Memory B cell (primary cell): Measurements from ENCODE around the gene RAB42.

ENCODE experiments used
- ATAC-seq: fragments of 150-1000 bp; cut with Tn5 transposase; 2 replicates; pipeline ENCODE4 v1.10.0; 2021; ENCODE audit warnings: low read depth, mild to moderate bottlenecking, moderate library complexity
- DNase-seq, 2 donors: peaks; one replicate each; pipeline ENCODE4 v3.0.0; 2022; ENCODE audit warnings: low spot score in 2 of 2
- H3K27ac Mint-ChIP-seq: one replicate; pipeline ENCODE4 v1.8.0; 2022; ENCODE audit warnings: mild to moderate bottlenecking, moderate library complexity, mixed read lengths
- H3K27me3 Mint-ChIP-seq: one replicate; pipeline ENCODE4 v1.8.0; 2022; ENCODE audit warnings: mixed read lengths
- H3K36me3 Mint-ChIP-seq: one replicate; pipeline ENCODE4 v1.8.0; 2022; ENCODE audit warnings: mild to moderate bottlenecking, mixed read lengths
- H3K4me1 Mint-ChIP-seq: one replicate; pipeline ENCODE4 v1.8.0; 2022; ENCODE audit warnings: mixed read lengths
- H3K4me3 Mint-ChIP-seq: one replicate; pipeline ENCODE4 v1.8.0; 2022; ENCODE audit warnings: mild to moderate bottlenecking, moderate library complexity, mixed read lengths
- H3K9me3 Mint-ChIP-seq: one replicate; pipeline ENCODE4 v1.8.0; 2022; ENCODE audit warnings: mixed read lengths

The RAB42 gene

DNA sequence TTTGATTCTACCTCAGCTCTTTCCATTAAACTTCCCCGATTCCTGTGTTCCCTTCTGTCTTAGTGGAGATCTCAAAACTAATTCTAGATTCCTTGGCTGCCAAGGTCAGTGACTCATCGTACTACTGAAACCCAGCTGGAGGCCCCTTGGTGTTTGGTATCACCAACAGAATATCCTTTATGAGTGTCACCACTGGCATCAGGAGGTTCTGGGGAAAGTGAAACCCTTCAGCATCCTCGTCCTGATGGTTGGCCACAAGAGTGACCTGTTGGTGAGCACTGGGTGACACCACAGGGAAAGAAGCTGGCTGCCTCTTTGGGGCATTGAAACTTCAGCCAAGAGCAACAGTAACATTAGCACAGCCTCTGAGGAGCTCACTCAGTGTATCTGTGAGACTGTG lies 9.6 kb downstream of the RAB42 start:
- no peaks in the 10 kb centered on the region for H3K9me3 Mint-ChIP-seq
- no peak for ATAC-seq
- no peak for DNase-seq
- H3K36me3 Mint-ChIP-seq: peaks cover 9% of the 10 kb centered on the region
- no peaks in the 10 kb centered on the region for H3K4me1 Mint-ChIP-seq
- H3K27ac Mint-ChIP-seq: no peak overlapping the region
- no peaks in the 10 kb centered on the region for H3K27me3 Mint-ChIP-seq
- H3K4me3 Mint-ChIP-seq: no peak overlapping the region

DNA sequence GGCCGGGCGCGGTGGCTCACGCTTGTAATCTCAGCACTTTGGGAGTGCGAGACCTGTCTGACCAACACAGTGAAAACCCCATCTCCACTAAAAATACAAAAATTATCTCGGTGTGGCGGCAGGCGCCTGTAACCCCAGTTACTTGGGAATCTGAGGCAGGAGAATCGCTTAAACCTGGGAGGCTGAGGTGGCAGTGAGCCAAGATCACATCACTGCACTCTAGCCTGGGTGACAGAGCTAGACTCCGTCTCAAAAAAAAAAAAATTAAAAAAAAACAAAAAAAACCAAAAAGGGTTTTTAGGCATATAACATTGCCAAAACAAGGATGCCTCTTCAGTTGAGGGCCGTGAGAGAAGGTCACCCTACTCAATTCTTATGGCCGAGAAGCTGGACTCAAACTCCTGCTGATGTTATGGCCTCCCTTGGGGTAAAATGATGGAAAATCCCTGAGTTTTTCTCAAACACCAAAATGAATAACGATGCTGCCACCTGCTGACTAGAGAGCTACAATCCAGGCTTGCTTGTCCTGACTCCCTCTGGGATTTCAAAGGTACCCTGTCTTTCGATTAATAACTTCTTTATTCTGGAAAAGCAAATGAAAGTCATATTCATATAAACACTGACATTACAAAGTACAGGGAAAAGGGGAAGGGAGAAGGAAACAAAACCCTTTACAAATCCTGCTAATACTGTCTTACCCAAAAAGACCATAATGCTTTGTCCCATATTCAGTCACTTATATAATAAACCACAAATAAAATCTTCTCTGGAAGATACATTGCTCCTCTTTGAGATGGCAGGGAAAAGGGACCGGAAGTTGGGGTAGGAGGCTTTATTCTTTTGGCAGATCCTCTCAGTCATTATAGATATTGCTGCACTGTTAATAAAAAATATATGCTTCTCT lies 10.7 kb downstream of the RAB42 start:
- ATAC-seq (peak; percentile 39), DNase-seq (peak in 1 of 2 donors; percentile 14)
- no peaks in the 10 kb centered on the region for H3K9me3 Mint-ChIP-seq
- H3K27me3 Mint-ChIP-seq: no peaks in the 10 kb centered on the region
- H3K36me3 Mint-ChIP-seq: peaks cover 9% of the 10 kb centered on the region
- no peaks in the 10 kb centered on the region for H3K4me1 Mint-ChIP-seq
- no peak overlapping the region for H3K27ac Mint-ChIP-seq
- no peak overlapping the region for H3K4me3 Mint-ChIP-seq

DNA sequence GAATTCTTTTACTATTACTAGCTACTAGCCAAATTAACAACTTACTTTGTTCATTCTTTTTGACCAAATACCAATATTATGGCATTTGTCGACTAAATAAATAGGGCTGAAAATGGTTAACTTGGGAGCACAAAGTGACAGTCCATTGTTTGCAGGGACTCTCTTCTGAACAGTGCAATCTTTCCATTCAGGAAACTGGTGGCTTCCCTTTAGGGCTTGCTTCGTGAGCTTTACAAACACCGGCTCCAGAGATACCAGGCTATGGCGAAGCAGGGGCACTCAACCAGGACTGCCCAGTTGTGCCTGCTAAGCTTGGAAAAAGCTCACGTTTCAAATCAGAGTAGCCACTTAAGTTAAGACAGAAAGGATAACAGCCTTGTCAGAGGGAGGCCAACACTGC lies 12.3 kb downstream of the RAB42 start:
- H3K9me3 Mint-ChIP-seq: no peaks in the 10 kb centered on the region
- no peaks in the 10 kb centered on the region for H3K27me3 Mint-ChIP-seq
- H3K36me3 Mint-ChIP-seq: peaks cover 7% of the 10 kb centered on the region
- DNase-seq (no peak), ATAC-seq (no peak)
- H3K4me3 Mint-ChIP-seq: no peak overlapping the region
- H3K27ac Mint-ChIP-seq: no peak overlapping the region
- no peaks in the 10 kb centered on the region for H3K4me1 Mint-ChIP-seq

DNA sequence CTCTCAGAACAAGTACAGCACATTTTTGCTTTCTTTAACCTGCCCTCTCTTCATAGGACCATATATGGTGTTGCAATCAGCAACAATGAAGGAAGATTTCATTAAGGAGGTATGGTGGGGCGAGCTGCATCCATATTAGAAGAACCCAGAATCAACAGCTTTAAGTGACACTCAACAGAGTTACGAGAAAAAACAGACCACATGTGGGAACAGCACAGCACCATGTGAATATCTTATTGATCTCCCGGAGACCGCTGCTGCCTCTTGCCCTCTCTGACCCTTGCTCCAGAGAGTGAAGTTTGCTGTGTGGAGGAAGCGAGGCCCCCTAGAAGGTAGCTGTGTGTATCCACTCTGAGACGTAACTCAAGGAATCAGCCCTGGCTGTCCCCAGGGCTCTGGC lies 12.9 kb downstream of the RAB42 start:
- H3K36me3 Mint-ChIP-seq: peaks cover 9% of the 10 kb centered on the region
- DNase-seq (no peak), ATAC-seq (no peak)
- no peaks in the 10 kb centered on the region for H3K4me1 Mint-ChIP-seq
- H3K27me3 Mint-ChIP-seq: no peaks in the 10 kb centered on the region
- H3K27ac Mint-ChIP-seq: no peak overlapping the region
- no peak overlapping the region for H3K4me3 Mint-ChIP-seq
- H3K9me3 Mint-ChIP-seq: no peaks in the 10 kb centered on the region

DNA sequence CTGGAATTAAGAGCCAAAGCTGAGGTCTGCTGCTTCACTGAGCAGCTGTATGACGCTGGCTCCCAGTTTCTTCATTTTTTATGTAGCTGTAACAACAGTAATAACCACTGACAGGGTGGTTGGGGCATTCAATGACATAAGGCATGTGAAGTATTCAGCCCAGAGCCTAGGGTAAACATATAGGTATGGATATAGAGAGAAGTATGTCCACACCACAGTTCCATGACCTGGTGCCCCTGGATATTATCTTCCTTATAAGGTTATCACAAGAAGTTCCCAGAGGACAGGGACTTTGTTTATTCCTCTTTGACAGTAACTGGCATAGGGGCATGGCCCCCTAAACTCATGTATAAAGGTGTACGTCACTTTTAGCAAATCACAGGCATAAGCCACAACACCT lies 14.7 kb downstream of the RAB42 start:
- Mint-ChIP-seq H3K9me3 (no peaks in the 10 kb centered on the region), H3K36me3 (peaks cover 11% of the 10 kb centered on the region), H3K4me3 (no peak overlapping the region), H3K27ac (no peak overlapping the region), H3K27me3 (no peaks in the 10 kb centered on the region), H3K4me1 (no peaks in the 10 kb centered on the region)
- DNase-seq (no peak), ATAC-seq (no peak)

DNA sequence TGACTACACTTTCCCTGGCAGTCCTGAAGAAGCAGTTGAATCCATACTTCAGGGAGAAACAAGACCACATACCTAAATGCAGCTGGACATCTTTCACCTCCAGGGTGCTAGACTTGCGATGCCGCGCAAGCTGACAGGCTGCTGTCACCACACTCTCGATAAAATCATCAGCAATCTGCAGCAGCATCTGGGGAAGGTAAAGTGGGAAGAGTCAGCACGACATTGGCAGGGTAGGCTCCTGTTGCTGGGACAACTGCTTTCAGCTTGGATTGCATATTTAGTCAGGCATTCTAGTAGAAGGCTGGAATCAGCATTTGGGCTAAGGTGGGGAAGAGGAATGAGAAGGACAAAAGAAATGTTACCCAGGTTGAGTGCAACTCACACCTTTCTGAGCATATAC lies 21.1 kb downstream of the RAB42 start:
- Mint-ChIP-seq H3K9me3 (no peaks in the 10 kb centered on the region), H3K27ac (no peak overlapping the region), H3K4me3 (no peak overlapping the region), H3K27me3 (no peaks in the 10 kb centered on the region), H3K36me3 (peaks cover 23% of the 10 kb centered on the region), H3K4me1 (no peaks in the 10 kb centered on the region)
- no peak for DNase-seq
- ATAC-seq: no peak

DNA sequence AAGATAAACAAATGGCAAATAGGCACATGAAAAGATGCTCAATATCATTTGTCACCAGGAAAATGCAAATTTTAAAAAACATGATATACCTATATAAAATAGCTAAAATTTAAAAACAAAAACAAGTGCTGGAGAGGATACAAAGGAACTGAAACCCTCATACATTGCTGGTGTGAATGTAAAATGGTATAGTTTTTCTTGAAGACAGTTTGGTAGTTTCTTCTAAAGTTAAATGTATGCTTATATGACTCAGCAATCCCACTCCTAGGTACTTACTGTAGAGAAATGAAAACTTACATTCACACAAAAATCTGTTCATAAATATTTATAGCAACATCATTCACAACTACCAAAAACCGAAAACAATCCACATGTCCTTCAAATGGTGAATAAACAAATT lies 39.6 kb downstream of the RAB42 start:
- no peak overlapping the region for H3K27ac Mint-ChIP-seq
- no peak overlapping the region for H3K4me3 Mint-ChIP-seq
- no peaks in the 10 kb centered on the region for H3K9me3 Mint-ChIP-seq
- no peak for DNase-seq
- no peak for ATAC-seq
- peaks cover 3% of the 10 kb centered on the region for H3K36me3 Mint-ChIP-seq
- peaks cover 2% of the 10 kb centered on the region for H3K4me1 Mint-ChIP-seq
- no peaks in the 10 kb centered on the region for H3K27me3 Mint-ChIP-seq

DNA sequence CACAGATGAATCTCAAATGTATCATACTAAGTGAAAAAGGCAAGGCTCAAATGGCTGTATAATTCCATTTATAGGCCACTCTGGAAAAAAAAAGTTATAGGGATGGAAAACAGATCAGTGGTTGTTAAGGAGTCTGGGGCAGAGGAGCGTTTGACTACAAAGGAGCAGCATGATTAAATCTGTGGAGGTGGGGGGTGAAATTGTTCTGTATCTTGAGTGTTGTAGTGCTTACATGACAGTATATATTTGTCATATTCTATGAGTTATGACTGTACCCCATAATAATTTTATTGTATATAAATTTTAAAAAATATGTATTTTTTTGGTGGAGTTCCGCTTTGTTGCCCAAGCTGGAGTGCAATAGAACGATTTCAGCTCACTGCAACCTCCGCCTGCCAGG lies 40.5 kb downstream of the RAB42 start:
- Mint-ChIP-seq H3K4me1 (peaks cover 2% of the 10 kb centered on the region), H3K36me3 (peaks cover 3% of the 10 kb centered on the region), H3K27me3 (no peaks in the 10 kb centered on the region), H3K4me3 (no peak overlapping the region), H3K9me3 (no peaks in the 10 kb centered on the region), H3K27ac (no peak overlapping the region)
- ATAC-seq (no peak), DNase-seq (no peak)

DNA sequence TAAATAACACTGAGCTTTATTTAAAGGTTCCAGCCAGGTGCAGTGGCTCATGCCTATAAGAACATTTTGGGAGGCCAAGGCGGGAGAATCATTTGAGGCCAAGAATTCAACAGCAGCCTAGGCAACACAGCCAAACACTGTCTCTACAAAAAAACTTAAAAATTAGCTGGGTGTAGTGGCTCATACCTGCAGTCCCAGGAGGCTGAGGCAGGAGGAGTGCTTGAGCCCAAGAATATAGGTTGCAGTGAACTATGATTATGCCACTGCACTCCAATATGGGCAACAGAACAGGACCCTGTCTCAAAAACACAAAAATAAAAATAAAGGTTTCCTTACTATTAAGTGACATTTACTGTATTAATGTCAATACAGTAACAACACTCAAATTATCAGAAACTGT lies 48.7 kb downstream of the RAB42 start:
- Mint-ChIP-seq H3K27ac (no peak overlapping the region), H3K4me3 (no peak overlapping the region), H3K36me3 (no peaks in the 10 kb centered on the region), H3K27me3 (no peaks in the 10 kb centered on the region), H3K4me1 (peaks cover 17% of the 10 kb centered on the region), H3K9me3 (no peaks in the 10 kb centered on the region)
- no peak for DNase-seq
- no peak for ATAC-seq

DNA sequence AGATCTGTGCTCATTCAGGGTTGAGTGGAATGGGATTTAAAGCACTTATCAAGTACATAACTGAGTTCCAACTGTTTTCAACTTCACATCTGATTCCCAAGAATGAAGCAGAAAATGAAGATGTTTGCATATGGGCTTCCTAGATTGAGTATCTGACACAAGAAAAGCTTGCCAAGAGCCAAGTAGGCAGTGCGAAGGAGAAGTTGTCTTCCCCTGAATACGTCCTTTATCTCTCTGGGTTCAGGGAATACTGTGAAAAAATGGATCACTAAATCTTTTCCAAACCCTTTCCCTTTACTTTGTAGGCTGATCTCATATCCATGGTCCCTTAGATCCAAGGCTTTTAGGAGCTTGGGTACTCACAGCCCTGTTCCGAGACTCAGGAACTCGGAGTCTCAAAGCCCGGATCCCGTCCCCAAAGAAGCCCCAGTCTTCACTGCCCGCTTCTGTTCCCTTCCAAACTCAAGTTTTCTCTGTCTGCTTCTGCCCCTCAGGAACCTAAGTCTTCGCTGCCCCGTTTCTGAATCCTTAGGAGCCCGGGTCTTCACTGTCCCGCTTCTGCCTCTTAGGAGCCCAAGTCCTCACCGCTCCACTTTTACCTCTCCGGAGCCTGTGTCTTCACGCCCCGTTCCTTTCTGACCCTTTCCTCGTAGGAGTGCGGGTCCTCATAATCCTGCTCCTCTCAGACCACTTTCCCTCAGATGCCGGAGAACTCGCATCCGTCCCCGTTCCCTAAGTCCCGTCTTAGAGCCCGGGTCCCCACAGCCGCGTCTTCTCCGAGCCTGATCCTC lies 50.2 kb downstream of the RAB42 start:
- H3K36me3 Mint-ChIP-seq: no peaks in the 10 kb centered on the region
- peak overlapping the region; percentile 95 for H3K27ac Mint-ChIP-seq
- no peaks in the 10 kb centered on the region for H3K9me3 Mint-ChIP-seq
- H3K4me3 Mint-ChIP-seq: peak overlapping the region; percentile 96
- peaks cover 19% of the 10 kb centered on the region for H3K4me1 Mint-ChIP-seq
- DNase-seq (no peak), ATAC-seq (no peak)
- no peaks in the 10 kb centered on the region for H3K27me3 Mint-ChIP-seq

DNA sequence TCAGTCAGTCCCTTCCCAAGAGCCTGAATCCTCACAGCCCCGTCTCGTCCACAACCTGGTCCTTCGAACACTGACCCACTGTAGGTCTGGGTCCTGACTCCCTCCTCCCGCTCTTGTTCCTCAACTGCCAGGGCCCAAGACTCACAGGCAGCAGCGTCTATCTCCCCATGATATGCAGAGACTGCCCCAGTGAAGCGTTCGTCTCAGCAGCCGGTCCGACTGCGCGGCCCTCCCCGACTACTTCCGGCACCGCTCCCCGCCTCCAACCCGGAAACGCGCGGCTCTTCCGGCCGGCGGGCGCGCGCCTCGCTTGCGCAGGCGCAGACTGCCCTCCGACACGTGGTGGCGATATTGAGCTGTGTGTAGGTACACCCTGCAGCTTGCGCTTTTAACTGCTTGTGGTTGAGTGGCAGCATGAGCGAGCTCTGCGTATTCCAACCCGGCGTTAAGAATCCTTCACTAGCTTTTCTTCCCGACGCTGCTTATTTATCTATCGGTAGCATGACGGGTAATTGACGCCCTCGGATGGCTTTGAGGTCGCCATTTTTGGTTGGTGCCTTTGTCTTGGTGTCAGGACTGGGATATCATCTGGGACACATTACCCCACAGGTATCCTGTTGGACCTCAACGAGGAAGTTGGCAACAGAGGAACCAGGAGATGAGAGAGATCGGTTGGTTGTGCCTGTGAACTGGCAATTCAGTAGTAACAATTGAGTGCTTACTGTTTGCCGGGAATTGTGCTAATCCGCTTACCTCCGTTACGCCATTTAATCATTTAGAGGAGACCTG lies 51.0 kb downstream of the RAB42 start, which contains the start of gene TAF12:
Gene TAF12, minus strand, starts transcription at position 221 of the 789 bp plus-strand sequence. CDS start 20,986 bp downstream, outside the sequence.
- peak within 1 kb of the TSS; percentile 95 for H3K27ac Mint-ChIP-seq
- peaks cover 22% of the 10 kb centered on the region for H3K4me1 Mint-ChIP-seq
- DNase-seq (peak; percentile 73 to 83), ATAC-seq (peak; percentile 78)
- H3K36me3 Mint-ChIP-seq: no peaks in the 10 kb centered on the region
- H3K9me3 Mint-ChIP-seq: no peaks in the 10 kb centered on the region
- no peaks in the 10 kb centered on the region for H3K27me3 Mint-ChIP-seq
- peak within 1 kb of the TSS; percentile 96 for H3K4me3 Mint-ChIP-seq

DNA sequence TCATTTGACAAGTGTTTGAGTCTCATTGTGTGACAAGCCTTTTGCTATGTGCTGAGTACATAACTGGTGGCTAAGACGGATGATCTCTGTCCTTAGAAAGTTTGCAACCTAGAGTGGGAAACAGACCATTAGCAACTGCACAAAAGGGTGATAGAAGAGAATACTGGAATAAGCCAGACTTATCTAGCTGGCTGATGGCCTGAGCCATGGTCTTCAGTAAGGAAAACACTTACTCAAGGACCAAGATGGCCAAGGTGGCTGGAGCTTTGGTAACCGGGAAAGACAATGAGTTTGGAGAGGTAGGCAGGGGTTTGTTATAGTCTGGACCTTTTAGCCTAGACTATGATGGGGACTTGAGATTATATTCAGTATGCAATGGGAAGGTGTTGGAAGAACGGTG lies 52.4 kb downstream of the RAB42 start:
- no peaks in the 10 kb centered on the region for H3K9me3 Mint-ChIP-seq
- no peaks in the 10 kb centered on the region for H3K36me3 Mint-ChIP-seq
- no peak for DNase-seq
- no peaks in the 10 kb centered on the region for H3K27me3 Mint-ChIP-seq
- peak overlapping the region; percentile 96 for H3K4me3 Mint-ChIP-seq
- H3K4me1 Mint-ChIP-seq: peaks cover 25% of the 10 kb centered on the region
- H3K27ac Mint-ChIP-seq: peak overlapping the region; percentile 95
- ATAC-seq: no peak
